ENCODE data around the gene SLC17A1.

The SLC17A1 gene

GRCh38 chr6:25745836-25746235 lies 86.0 kb downstream of the SLC17A1 start:
- H3K36me3 Mint-ChIP-seq (ENCODE audit: insufficient read depth): no peaks in the 10 kb centered on the region
- H3K9me3 Mint-ChIP-seq: no peaks in the 10 kb centered on the region
- H3K4me3 Mint-ChIP-seq: no peak overlapping the region
- H3K27ac Mint-ChIP-seq: no peak overlapping the region
- H3K27me3 Mint-ChIP-seq: no peaks in the 10 kb centered on the region
- no peaks in the 10 kb centered on the region for H3K4me1 Mint-ChIP-seq (ENCODE audit: low read depth in 2 of 2)
- no peak for ATAC-seq (replicated peaks)
- DNase-seq: no peak

- peaks cover 5 to 6% of the 10 kb centered on the region in 2 donors for H3K27me3 Mint-ChIP-seq
- H3K36me3 Mint-ChIP-seq (ENCODE audit: insufficient read depth): no peaks in the 10 kb centered on the region
- DNase-seq (no peak), ATAC-seq (replicated peaks) (no peak)
- no peak overlapping the region for H3K27ac Mint-ChIP-seq
- H3K4me3 Mint-ChIP-seq: no peak overlapping the region
- H3K9me3 Mint-ChIP-seq: no peaks in the 10 kb centered on the region
- H3K4me1 Mint-ChIP-seq (ENCODE audit: low read depth in 2 of 2): no peaks in the 10 kb centered on the region
These were observed 88.0 kb downstream of the SLC17A1 start for GRCh38 chr6:25743868-25744267.

DNA sequence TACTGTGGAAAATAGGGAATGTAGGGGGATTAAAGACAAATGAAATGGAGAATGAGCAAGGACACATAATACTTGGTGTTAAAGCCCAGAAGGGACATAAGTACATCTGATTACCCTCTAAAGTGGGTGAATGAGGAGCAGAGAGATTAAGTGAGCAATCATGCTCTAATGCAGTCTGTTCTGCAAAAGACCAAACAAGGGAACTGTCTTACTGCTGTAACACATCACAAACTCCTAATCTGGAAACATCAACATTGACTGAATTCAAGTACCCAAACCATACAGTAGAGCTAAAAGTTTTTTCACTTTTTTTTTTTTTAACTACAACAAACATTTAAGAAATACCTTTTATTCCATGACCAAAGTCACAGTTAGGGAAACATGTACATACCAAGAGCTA lies 96.6 kb downstream of the SLC17A1 start:
- Mint-ChIP-seq H3K4me3 (no peak overlapping the region), H3K4me1 (ENCODE audit: low read depth in 2 of 2) (no peaks in the 10 kb centered on the region), H3K27me3 (peaks cover 67 to 78% of the 10 kb centered on the region in 2 donors), H3K36me3 (ENCODE audit: insufficient read depth) (no peaks in the 10 kb centered on the region), H3K27ac (no peak overlapping the region), H3K9me3 (no peaks in the 10 kb centered on the region)
- no peak for DNase-seq
- ATAC-seq (replicated peaks): no peak
